Astrocyte (in vitro differentiated cells and primary cell): ENCODE measurements around the gene PYGB. TPM values are rescaled to one million over a fixed set of nuclear protein-coding genes. Genes with fewer than 3 reads are reported as not detected.

ENCODE experiments used
- DNase-seq: peaks from one replicate; pipeline ENCODE4 v3.0.0-alpha.2; 2010; ENCODE audit warnings: low read depth
- FAIRE-seq: peaks from 2 replicates; lab custom pipeline; 2011; peaks lifted over from hg19 to GRCh38; lab: Jason Lieb, UNC
- H2AFZ ChIP-seq: 2 replicates; pipeline ENCODE4 v1.6.0; 2012; ENCODE audit warnings: low read depth, low read length, inconsistent platforms
- H3K27ac ChIP-seq: 2 replicates; pipeline ENCODE4 v1.5.1; 2011; ENCODE audit warnings: low read depth, low read length, inconsistent platforms
- H3K27me3 ChIP-seq: 2 replicates; pipeline ENCODE4 v1.6.0; 2011; ENCODE audit warnings: low read length, inconsistent platforms; ENCODE audit not compliant: insufficient read depth
- H3K36me3 ChIP-seq: 2 replicates; pipeline ENCODE4 v1.5.1; 2011; ENCODE audit warnings: low read length, inconsistent platforms; ENCODE audit not compliant: insufficient read depth
- H3K4me1 ChIP-seq: 2 replicates; pipeline ENCODE4 v1.5.1; 2011; ENCODE audit warnings: low read length, inconsistent platforms; ENCODE audit not compliant: insufficient read depth
- H3K4me2 ChIP-seq: 2 replicates; pipeline ENCODE4 v1.6.0; 2012; ENCODE audit warnings: low read length, inconsistent platforms
- H3K4me3 ChIP-seq: 2 replicates; pipeline ENCODE4 v1.5.1; 2011; ENCODE audit warnings: low read depth, mild to moderate bottlenecking, low read length, inconsistent platforms; ENCODE audit not compliant: insufficient read depth
- H3K79me2 ChIP-seq: 2 replicates; pipeline ENCODE4 v1.6.0; 2012; ENCODE audit warnings: mild to moderate bottlenecking, low read length, inconsistent platforms; ENCODE audit not compliant: insufficient read depth
- H3K9ac ChIP-seq: 2 replicates; pipeline ENCODE4 v1.6.0; 2012; ENCODE audit warnings: mild to moderate bottlenecking, low read length, inconsistent platforms
- H3K9me3 ChIP-seq: 2 replicates; pipeline ENCODE4 v1.5.1; 2012; ENCODE audit warnings: low read depth, mild to moderate bottlenecking, low read length, inconsistent platforms; ENCODE audit not compliant: insufficient read depth
- H4K20me1 ChIP-seq: 2 replicates; pipeline ENCODE4 v1.6.0; 2012; ENCODE audit warnings: low read length, inconsistent platforms; ENCODE audit not compliant: insufficient read depth
- H3K27ac Mint-ChIP-seq: one replicate; pipeline ENCODE4 v1.8.0; 2021; ENCODE audit warnings: mild to moderate bottlenecking, mixed read lengths; ENCODE audit not compliant: unreplicated experiment
- H3K27me3 Mint-ChIP-seq: one replicate; pipeline ENCODE4 v1.8.0; 2021; ENCODE audit warnings: low read depth, mixed read lengths; ENCODE audit not compliant: unreplicated experiment
- H3K36me3 Mint-ChIP-seq: one replicate; pipeline ENCODE4 v1.8.0; 2021; ENCODE audit warnings: low read depth, mixed read lengths; ENCODE audit not compliant: unreplicated experiment
- H3K4me1 Mint-ChIP-seq: one replicate; pipeline ENCODE4 v1.8.0; 2021; ENCODE audit warnings: low read depth, mixed read lengths; ENCODE audit not compliant: unreplicated experiment
- H3K4me3 Mint-ChIP-seq: one replicate; pipeline ENCODE4 v1.8.0; 2021; ENCODE audit warnings: mild to moderate bottlenecking, moderate library complexity, mixed read lengths; ENCODE audit not compliant: unreplicated experiment
- H3K9me3 Mint-ChIP-seq: one replicate; pipeline ENCODE4 v1.8.0; 2021; ENCODE audit warnings: mild to moderate bottlenecking, mixed read lengths; ENCODE audit not compliant: unreplicated experiment
- EZH2 ChIP-seq: IDR thresholded peaks from 2 replicates; pipeline ENCODE4 v1.6.1; 2012; ENCODE audit warnings: mild to moderate bottlenecking, low read length, inconsistent platforms; ENCODE audit not compliant: insufficient read depth
- total RNA-seq: library from RNA; stranded (reverse); gene quantifications from 2 replicates; pipeline ENCODE4 v1.2.1, GENCODE V29; 2021
- TF ChIP-seq, protein P1 (sequence below): IDR thresholded peaks from 2 replicates; pipeline ENCODE4 v1.5.1; 2011; ENCODE audit warnings: low read depth, mild to moderate bottlenecking, inconsistent platforms, low read length, moderate library complexity; ENCODE audit not compliant: insufficient read depth

Gene PYGB
- total RNA-seq, 1 donor from 2014 or later, result 206 TPM

DNA sequence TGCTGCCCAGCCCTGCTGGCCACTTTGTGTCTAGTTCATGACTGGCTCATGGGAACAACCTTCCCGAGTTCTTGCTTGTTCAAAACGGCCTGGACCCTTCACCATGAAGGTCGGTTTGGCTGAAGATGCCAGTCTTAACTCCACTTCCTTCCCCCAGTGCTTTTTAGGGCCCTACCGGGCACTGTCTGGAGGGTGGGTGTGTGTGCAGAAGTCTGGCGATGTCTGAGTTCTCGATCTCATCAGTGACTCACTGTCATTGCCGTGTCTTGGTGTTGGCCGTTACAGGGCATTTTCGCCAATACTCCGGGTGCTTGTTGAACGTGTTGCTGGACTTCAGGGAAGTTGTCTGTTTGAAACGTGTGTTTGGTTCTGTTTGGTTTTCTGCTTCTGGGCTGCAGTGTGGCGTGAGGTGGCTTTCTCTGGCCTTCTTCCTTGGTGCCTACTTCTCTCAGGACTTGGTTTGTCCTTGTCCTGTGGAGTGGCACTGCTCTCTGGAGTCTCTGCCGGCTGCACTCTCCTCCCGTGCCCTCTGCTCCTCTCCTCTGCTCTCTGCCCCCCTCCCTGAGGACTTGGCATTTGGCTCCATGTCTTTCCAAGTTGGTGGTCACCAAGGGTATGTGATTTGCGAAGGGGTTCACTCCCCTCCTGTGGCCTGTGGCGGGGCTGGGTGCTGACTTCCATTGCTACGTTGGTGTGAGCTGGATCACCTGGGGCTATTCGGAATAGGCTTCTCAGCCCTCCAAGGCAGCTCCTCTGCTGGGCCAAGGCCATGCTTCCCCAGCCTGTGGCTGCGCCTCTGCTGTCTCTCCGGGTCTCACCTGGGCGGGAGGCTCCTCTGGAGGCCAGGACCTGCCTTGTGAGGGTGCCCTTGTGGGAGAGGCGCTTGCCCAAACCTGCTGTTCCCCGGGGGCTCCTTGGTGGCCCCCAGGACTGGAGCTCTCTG lies 38.2 kb downstream of the PYGB start:
- H3K4me2 ChIP-seq, result no peak overlapping the region
- H3K9me3 ChIP-seq, result no peaks in the 10 kb centered on the region
- H3K36me3 ChIP-seq, result peaks cover 38% of the 10 kb centered on the region
- FAIRE-seq (no peak), DNase-seq (no peak)
- no peak for TF ChIP-seq EZH2
- TF ChIP-seq, protein P1, sequence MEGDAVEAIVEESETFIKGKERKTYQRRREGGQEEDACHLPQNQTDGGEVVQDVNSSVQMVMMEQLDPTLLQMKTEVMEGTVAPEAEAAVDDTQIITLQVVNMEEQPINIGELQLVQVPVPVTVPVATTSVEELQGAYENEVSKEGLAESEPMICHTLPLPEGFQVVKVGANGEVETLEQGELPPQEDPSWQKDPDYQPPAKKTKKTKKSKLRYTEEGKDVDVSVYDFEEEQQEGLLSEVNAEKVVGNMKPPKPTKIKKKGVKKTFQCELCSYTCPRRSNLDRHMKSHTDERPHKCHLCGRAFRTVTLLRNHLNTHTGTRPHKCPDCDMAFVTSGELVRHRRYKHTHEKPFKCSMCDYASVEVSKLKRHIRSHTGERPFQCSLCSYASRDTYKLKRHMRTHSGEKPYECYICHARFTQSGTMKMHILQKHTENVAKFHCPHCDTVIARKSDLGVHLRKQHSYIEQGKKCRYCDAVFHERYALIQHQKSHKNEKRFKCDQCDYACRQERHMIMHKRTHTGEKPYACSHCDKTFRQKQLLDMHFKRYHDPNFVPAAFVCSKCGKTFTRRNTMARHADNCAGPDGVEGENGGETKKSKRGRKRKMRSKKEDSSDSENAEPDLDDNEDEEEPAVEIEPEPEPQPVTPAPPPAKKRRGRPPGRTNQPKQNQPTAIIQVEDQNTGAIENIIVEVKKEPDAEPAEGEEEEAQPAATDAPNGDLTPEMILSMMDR, result no peak
- H4K20me1 ChIP-seq, result peaks cover 54% of the 10 kb centered on the region
- Mint-ChIP-seq H3K4me3 (no peak overlapping the region), H3K4me1 (no peaks in the 10 kb centered on the region), H3K27ac (peak overlapping the region; percentile 77), H3K9me3 (no peaks in the 10 kb centered on the region), H3K36me3 (peaks cover 36% of the 10 kb centered on the region), H3K27me3 (no peaks in the 10 kb centered on the region)
- no peak overlapping the region for H3K9ac ChIP-seq
- H3K4me1 ChIP-seq, result no peaks in the 10 kb centered on the region
- no peaks in the 10 kb centered on the region for H3K27me3 ChIP-seq
- H2AFZ ChIP-seq, result no peak overlapping the region
- no peak overlapping the region for H3K4me3 ChIP-seq
- H3K79me2 ChIP-seq, result peaks cover 17% of the 10 kb centered on the region
- H3K27ac ChIP-seq, result no peak overlapping the region

DNA sequence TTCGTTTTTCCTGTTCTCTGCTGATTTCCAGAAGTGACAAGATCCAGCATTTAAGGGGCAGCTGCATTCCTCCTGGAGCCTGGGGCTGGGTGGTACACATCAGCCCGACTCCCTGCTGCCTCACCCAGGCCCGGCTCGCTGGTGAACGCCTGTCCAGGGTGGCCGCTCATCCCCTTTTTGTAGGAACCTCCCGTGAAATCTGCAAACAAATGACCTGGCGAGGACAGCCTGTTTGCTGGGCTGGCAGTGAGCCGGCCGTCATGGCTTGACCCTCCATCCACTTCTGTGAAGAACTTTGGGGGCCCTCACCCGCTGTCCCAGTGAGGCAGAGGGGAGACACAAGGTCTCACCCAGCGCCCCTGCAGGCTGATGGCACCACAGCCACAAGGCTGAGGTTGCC lies 39.0 kb downstream of the PYGB start:
- H3K4me1 ChIP-seq, result no peaks in the 10 kb centered on the region
- Mint-ChIP-seq H3K27me3 (no peaks in the 10 kb centered on the region), H3K4me1 (no peaks in the 10 kb centered on the region), H3K36me3 (peaks cover 36% of the 10 kb centered on the region), H3K4me3 (no peak overlapping the region), H3K9me3 (no peaks in the 10 kb centered on the region), H3K27ac (peak overlapping the region; percentile 26)
- no peaks in the 10 kb centered on the region for H3K9me3 ChIP-seq
- H4K20me1 ChIP-seq, result peaks cover 50% of the 10 kb centered on the region
- H3K36me3 ChIP-seq, result peaks cover 32% of the 10 kb centered on the region
- no peaks in the 10 kb centered on the region for H3K27me3 ChIP-seq
- no peak for FAIRE-seq
- no peak overlapping the region for H3K4me3 ChIP-seq
- DNase-seq, result no peak
- no peak overlapping the region for H3K9ac ChIP-seq
- H3K4me2 ChIP-seq, result no peak overlapping the region
- H2AFZ ChIP-seq, result no peak overlapping the region
- H3K79me2 ChIP-seq, result peaks cover 17% of the 10 kb centered on the region
- TF ChIP-seq, protein P1, result no peak
- TF ChIP-seq EZH2, result no peak
- no peak overlapping the region for H3K27ac ChIP-seq
